Measurements from ENCODE around the gene CASP2.

DNA sequence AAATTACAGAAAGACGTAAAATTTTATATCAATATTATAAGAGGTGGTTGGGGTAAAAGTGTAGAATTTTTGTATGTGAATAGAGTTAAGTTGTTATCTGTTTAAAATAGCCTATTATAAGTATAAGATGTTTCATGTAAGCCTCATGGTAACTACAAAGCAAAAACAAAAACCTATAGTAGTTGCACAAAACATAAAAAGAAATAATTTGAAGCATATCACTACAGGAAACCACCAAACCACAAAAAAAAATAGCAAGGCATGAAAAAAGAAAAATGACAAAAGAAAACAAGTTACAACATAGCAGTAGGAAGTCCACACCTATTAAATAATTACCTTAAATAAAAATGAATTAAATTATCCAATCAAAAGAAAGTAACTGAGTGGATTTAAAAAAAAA is 37.3 kb upstream of the CASP2 start:
- TF ChIP-seq, protein P1, sequence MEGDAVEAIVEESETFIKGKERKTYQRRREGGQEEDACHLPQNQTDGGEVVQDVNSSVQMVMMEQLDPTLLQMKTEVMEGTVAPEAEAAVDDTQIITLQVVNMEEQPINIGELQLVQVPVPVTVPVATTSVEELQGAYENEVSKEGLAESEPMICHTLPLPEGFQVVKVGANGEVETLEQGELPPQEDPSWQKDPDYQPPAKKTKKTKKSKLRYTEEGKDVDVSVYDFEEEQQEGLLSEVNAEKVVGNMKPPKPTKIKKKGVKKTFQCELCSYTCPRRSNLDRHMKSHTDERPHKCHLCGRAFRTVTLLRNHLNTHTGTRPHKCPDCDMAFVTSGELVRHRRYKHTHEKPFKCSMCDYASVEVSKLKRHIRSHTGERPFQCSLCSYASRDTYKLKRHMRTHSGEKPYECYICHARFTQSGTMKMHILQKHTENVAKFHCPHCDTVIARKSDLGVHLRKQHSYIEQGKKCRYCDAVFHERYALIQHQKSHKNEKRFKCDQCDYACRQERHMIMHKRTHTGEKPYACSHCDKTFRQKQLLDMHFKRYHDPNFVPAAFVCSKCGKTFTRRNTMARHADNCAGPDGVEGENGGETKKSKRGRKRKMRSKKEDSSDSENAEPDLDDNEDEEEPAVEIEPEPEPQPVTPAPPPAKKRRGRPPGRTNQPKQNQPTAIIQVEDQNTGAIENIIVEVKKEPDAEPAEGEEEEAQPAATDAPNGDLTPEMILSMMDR (conservative IDR thresholded peaks at IDR 0.05): no peak
- TF ChIP-seq EZH2 (IDR thresholded peaks at IDR 0.05; ENCODE audit: low read depth): no peak
